ENCODE measurements around the gene ZSCAN32. TPM values are rescaled to one million over a fixed set of nuclear protein-coding genes. Genes with fewer than 3 reads are reported as not detected.

The ZSCAN32 gene
- total RNA-seq (2022; extraction: Qiagen RNA extraction), result 10.7 to 18.4 TPM (median 15.1 TPM) in 5 replicates

DNA sequence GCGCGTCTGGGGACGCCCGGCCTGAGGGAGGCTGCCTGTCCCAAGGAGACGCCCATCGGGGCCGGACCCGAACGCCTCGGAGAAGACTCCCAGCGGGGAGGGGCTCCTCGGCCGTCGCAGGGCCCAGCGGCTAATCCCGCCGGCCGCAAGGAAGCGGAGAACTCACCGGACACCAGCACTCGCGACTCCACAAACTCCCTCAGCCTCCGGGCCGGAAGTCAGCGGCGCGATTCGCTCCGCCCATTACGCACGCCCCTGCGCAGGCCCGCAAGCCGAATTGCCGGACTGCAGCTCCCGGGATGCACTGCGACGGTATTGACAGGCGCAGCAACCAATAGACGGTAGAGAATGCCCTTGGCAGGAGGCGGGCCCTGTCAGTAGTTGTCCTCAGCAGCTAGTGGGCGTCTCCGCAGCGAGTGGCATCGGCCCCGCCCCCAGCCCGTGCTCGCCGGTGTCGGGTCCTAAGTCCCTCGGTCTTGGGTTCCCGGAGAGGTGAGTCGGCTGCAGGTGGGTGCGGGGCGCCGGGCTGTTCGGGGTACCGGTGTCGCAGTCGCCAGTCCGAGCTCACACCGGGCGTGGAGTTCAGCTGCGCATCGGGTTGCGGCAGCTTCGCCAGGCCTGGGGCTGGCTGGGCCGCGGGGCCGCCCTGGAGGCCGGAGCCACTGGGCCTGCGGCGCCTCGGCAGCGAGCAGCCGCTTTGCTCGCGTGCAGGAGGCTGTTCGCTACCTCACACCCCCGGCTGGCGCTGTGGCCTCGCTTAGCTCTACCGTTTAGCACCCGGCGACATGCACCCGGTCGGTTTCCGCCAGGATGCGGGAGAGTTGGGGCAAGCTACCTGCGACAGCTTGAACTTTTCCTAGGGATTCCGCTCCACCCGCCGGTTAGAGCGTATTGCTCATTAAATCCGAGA is at the start of gene ZSCAN32, which contains the start of gene ZNF174:
Gene ZSCAN32, minus strand, starts transcription at position 226 of the 910 bp plus-strand sequence. CDS start 3,447 bp downstream, outside the sequence.
Gene ZNF174, plus strand, starts transcription at position 437 of the 910 bp plus-strand sequence. CDS start 790 bp downstream, outside the sequence.

DNA sequence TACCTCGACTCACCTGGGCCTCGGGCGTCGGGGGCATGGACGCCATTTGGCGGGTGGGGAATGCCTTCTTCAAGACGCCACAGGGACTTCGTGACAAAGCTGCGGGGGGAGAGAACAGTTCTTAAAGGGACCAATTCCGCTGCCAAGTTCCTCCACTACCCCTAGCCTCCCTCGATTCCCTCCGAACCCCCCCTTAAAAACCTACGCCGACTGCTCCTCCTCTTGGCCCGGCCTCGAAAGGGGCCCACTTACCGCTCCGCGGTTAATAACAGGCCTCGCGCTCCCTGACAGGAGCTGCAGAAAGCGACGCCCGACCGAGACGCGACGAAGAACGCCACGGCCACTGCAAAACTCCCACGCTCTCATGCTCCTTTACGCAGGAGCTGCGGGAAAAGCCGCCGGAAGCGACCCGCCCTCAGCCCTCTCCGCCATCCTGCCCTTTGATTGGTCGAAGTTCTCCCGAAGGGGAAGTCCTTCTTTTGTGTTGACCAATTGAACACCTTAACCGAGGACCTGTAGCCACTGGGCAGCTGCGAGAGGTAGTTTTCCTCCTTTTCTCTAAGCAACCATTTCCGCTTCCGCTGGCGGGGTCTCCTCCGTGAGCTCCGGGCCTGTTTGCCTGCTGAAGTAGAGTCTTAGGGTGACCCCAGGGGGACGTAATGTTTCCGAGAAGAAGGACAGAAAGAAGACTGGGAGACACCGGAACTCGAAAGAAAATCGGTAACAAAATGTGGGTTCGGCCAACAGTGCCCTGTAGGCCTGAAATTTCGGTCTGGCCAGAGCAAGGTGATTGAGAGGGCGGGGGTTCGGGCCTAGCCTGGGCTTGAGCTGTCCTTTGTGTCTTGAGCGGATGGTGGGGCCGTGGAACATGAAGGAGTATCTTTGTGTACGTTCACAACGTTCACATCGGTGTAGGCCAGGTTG is 42.6 kb upstream of the ZSCAN32 start, which contains the start of the genes NAA60 and ZNF597:
Gene NAA60, plus strand, starts transcription at position 573 of the 924 bp plus-strand sequence. CDS start 32,548 bp downstream, outside the sequence.
Gene ZNF597, minus strand, starts transcription at position 397 of the 924 bp plus-strand sequence. Its CDS starts 351 bp downstream, at position 46.

GRCh38 chr16:3355589-3355988 is 45.2 kb downstream of the ZSCAN32 start, which contains the start of gene OR2C1:
OR2C1 (plus strand) TSS chr16:3355889; CDS start chr16:3355941, 52 bp downstream.

Other genes starting within 250 kb of the ZSCAN32 start
- 0.24 to 0.60 TPM (median 0.40 TPM) in 5 replicates for gene OR1F1, start 212.8 kb downstream of the ZSCAN32 start, total RNA-seq (2022; extraction: Qiagen RNA extraction)
- 7.1 to 8.8 TPM (median 8.0 TPM) in 5 replicates for gene ZNF200, start 165.8 kb downstream of the ZSCAN32 start, total RNA-seq (2022; extraction: Qiagen RNA extraction)
- gene MEFV, start 144.4 kb downstream of the ZSCAN32 start, total RNA-seq (2022; extraction: Qiagen RNA extraction), result not detected in 5 replicates
- 33.4 to 40.7 TPM (median 35.7 TPM) in 5 replicates for gene ZNF263, start 117.5 kb downstream of the ZSCAN32 start, total RNA-seq (2022; extraction: Qiagen RNA extraction)
- gene TIGD7, start 95.6 kb downstream of the ZSCAN32 start, total RNA-seq (2022; extraction: Qiagen RNA extraction), result 1.3 to 1.9 TPM (median 1.6 TPM) in 5 replicates
- 10.0 to 12.8 TPM (median 11.2 TPM) in 5 replicates for gene ZNF75A, start 95.5 kb downstream of the ZSCAN32 start, total RNA-seq (2022; extraction: Qiagen RNA extraction)
- gene OR2C1, start 45.1 kb downstream of the ZSCAN32 start, total RNA-seq (2022; extraction: Qiagen RNA extraction), result not detected in 5 replicates
- gene ZNF174, start 211 bp upstream of the ZSCAN32 start, total RNA-seq (2022; extraction: Qiagen RNA extraction), result 11.4 to 13.7 TPM (median 13.1 TPM) in 5 replicates
- 0.82 to 1.1 TPM (median 0.95 TPM) in 5 replicates for gene ZNF597, start 42.5 kb upstream of the ZSCAN32 start, total RNA-seq (2022; extraction: Qiagen RNA extraction)
- gene NAA60, start 42.7 kb upstream of the ZSCAN32 start, total RNA-seq (2022; extraction: Qiagen RNA extraction), result 46.0 to 56.4 TPM (median 55.2 TPM) in 5 replicates
- not detected in 5 replicates for gene C16orf90, start 94.5 kb upstream of the ZSCAN32 start, total RNA-seq (2022; extraction: Qiagen RNA extraction)
- 18.8 to 23.2 TPM (median 21.7 TPM) in 5 replicates for gene CLUAP1, start 100.0 kb upstream of the ZSCAN32 start, total RNA-seq (2022; extraction: Qiagen RNA extraction)
- gene NLRC3, start 176.4 kb upstream of the ZSCAN32 start, total RNA-seq (2022; extraction: Qiagen RNA extraction), result 0.01 to 0.05 TPM (median 0.02 TPM) in 4 of 5 replicates, not detected in the other
- gene SLX4, start 210.6 kb upstream of the ZSCAN32 start, total RNA-seq (2022; extraction: Qiagen RNA extraction), result 4.1 to 5.6 TPM (median 4.7 TPM) in 5 replicates